GM20000 (cell line): ENCODE results near the gene DUSP14.

Source experiments
- DNase-seq: peaks from one replicate; pipeline ENCODE4 v3.0.0; 2012; ENCODE audit warnings: low spot score
- TF ChIP-seq, protein P1 (sequence below): IDR thresholded peaks from 2 replicates; pipeline ENCODE4 v1.5.1; 2012; ENCODE audit warnings: mild to moderate bottlenecking, control low read depth; ENCODE audit errors: extremely low read depth, missing control alignments

DUSP14 gene

GRCh38 chr17:37518826-37519225 lies 29.1 kb downstream of the DUSP14 start:
- TF ChIP-seq, protein P1, sequence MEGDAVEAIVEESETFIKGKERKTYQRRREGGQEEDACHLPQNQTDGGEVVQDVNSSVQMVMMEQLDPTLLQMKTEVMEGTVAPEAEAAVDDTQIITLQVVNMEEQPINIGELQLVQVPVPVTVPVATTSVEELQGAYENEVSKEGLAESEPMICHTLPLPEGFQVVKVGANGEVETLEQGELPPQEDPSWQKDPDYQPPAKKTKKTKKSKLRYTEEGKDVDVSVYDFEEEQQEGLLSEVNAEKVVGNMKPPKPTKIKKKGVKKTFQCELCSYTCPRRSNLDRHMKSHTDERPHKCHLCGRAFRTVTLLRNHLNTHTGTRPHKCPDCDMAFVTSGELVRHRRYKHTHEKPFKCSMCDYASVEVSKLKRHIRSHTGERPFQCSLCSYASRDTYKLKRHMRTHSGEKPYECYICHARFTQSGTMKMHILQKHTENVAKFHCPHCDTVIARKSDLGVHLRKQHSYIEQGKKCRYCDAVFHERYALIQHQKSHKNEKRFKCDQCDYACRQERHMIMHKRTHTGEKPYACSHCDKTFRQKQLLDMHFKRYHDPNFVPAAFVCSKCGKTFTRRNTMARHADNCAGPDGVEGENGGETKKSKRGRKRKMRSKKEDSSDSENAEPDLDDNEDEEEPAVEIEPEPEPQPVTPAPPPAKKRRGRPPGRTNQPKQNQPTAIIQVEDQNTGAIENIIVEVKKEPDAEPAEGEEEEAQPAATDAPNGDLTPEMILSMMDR, result no peak
- no peak for DNase-seq

- DNase-seq, result no peak
- TF ChIP-seq, protein P1, result no peak
Measured at GRCh38 chr17:37519251-37519985, 29.7 kb downstream of the DUSP14 start.

DNA sequence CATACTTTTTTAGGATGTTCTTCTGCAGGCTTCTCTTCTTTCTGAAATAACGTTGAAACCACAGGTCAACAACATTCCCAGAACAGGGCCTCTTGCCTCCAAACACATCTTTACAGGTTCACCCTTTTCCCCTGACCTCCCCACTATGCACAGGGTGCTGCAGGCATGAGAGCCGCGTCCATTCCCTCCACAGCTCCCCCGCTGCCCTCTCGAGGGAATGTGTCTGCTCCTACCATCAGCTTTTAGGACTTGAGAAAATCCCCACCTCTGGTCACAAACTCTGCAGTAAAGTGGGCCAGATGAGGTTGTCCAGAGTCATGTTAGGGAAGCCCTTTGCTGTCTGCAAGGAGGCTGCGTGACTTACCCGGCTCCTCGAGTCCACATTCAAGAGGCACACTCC lies 30.5 kb downstream of the DUSP14 start:
- TF ChIP-seq, protein P1, result no peak
- no peak for DNase-seq

- TF ChIP-seq, protein P1, result no peak
- DNase-seq, result no peak
Measured at GRCh38 chr17:37521821-37522220, 32.1 kb downstream of the DUSP14 start.

DNA sequence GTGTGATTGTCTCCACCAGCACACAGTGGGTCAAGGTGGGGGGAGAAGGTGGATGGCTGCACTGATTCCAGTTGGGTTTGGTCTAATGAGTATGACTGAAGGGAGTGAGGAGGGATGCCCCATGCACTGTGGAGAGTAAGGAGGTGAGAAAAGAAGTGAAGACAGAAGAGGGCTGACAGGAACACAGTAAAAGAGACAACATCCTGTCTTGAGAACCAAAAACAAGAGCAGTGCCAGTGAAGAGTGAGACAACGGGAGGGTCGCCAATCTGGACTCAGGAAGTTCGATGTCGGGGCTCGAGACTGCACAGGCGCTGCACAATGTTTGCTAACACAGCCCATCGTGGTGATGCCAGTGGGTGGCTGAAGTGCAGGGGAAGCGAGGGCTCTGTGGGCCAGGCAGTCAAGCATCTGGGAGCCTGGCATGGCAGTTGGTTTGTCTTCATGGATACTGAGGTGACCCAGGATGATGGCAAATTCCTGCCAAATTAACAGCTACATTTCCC lies 34.1 kb downstream of the DUSP14 start:
- TF ChIP-seq, protein P1, result no peak
- no peak for DNase-seq

GRCh38 chr17:37527249-37527851 lies 37.7 kb downstream of the DUSP14 start:
- DNase-seq, result peak; percentile 41
- TF ChIP-seq, protein P1, result peak; percentile 33

DNA sequence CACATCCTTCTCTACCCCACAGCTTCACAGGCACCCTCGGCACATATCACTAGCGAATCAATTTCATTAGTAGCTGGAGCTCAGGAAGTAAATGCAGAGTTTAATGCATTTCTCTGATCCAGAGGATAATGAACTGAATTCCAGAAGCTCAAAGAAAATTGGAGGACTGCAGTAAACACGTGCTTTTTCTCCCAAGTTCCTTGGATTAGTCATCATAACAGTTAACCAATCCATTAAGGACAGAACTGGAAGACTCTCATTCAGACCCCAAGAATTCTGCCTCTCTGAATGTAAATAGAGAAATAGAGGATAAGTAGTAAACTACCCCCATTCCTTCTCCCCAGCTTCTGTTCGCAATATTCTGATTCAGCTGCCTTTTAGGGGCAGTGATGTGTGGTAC lies 40.7 kb downstream of the DUSP14 start:
- DNase-seq, result no peak
- TF ChIP-seq, protein P1, result no peak
